Bronchial epithelial cell (primary cell): ENCODE measurements around the gene SERINC5. TPM values are rescaled to one million over a fixed set of nuclear protein-coding genes. Genes with fewer than 3 reads are reported as not detected.

Experiments used
- DNase-seq: peaks from one replicate; pipeline ENCODE4 v3.0.0-alpha.2; 2010; ENCODE audit warnings: low read depth
- FAIRE-seq: peaks from 2 replicates; lab custom pipeline; 2011; peaks lifted over from hg19 to GRCh38; lab: Jason Lieb, UNC
- H3K27me3 ChIP-seq: 2 replicates; pipeline ENCODE4 v1.5.1; 2011; ENCODE audit warnings: low read length; ENCODE audit not compliant: control insufficient read depth, insufficient read depth
- H3K36me3 ChIP-seq: 2 replicates; pipeline ENCODE4 v1.5.1; 2011; ENCODE audit warnings: low read length; ENCODE audit not compliant: control insufficient read depth, insufficient read depth
- H3K4me3 ChIP-seq: 2 replicates; pipeline ENCODE4 v1.5.1; 2011; ENCODE audit warnings: mild to moderate bottlenecking, low read depth, low read length, control low read depth
- CTCF ChIP-seq: IDR thresholded peaks from 2 replicates; pipeline ENCODE4 v1.5.1; 2011; ENCODE audit warnings: mild to moderate bottlenecking, moderate library complexity, low read length, control low read depth, inconsistent platforms; ENCODE audit not compliant: insufficient read depth, severe bottlenecking
- total RNA-seq: library from RNA; depleted of rRNA; stranded (reverse); fragments of >200 nt; gene quantifications from 2 replicates; pipeline ENCODE4 v1.2.1, GENCODE V29; 2014

Gene SERINC5
- total RNA-seq, 1 donor from 2014 or later = 33.4 TPM

- no peak overlapping the region for H3K4me3 ChIP-seq
- FAIRE-seq (no peak), DNase-seq (no peak)
Observed at GRCh38 chr5:80246001-80246758, 9.7 kb downstream of the SERINC5 start.

GRCh38 chr5:80243567-80243966 lies 12.3 kb downstream of the SERINC5 start:
- Histone ChIP-seq H3K4me3 (no peak overlapping the region), H3K36me3 (peaks cover 4% of the 10 kb centered on the region), H3K27me3 (no peaks in the 10 kb centered on the region)
- DNase-seq = no peak
- no peak for TF ChIP-seq CTCF
- FAIRE-seq = no peak

More at GRCh38 chr5:80246001-80246758, 9.7 kb downstream of the SERINC5 start:
- no peak for TF ChIP-seq CTCF
- Histone ChIP-seq H3K36me3 (peaks cover 4% of the 10 kb centered on the region), H3K27me3 (no peaks in the 10 kb centered on the region)

- FAIRE-seq (no peak), DNase-seq (no peak)
- H3K27me3 ChIP-seq = no peaks in the 10 kb centered on the region
Observed at GRCh38 chr5:80242849-80243248, 13.0 kb downstream of the SERINC5 start.

GRCh38 chr5:80240368-80240986 lies 15.4 kb downstream of the SERINC5 start:
- H3K4me3 ChIP-seq = no peak overlapping the region
- H3K36me3 ChIP-seq = peaks cover 4% of the 10 kb centered on the region
- TF ChIP-seq CTCF = no peak
- no peaks in the 10 kb centered on the region for H3K27me3 ChIP-seq
- DNase-seq (no peak), FAIRE-seq (no peak)

More at GRCh38 chr5:80242849-80243248, 13.0 kb downstream of the SERINC5 start:
- no peak for TF ChIP-seq CTCF
- no peak overlapping the region for H3K4me3 ChIP-seq
- H3K36me3 ChIP-seq = peaks cover 4% of the 10 kb centered on the region

GRCh38 chr5:80239680-80240367 lies 16.0 kb downstream of the SERINC5 start:
- FAIRE-seq (peak; percentile 43), DNase-seq (no peak)
- H3K4me3 ChIP-seq = no peak overlapping the region
- no peak for TF ChIP-seq CTCF
- no peaks in the 10 kb centered on the region for H3K27me3 ChIP-seq
- peaks cover 4% of the 10 kb centered on the region for H3K36me3 ChIP-seq
